NCI-H1048 (cell line): ENCODE measurements around the gene PPP1R12C.
"Not testable (repeated sequence)": the region's sequence is repeated elsewhere in the genome, so short reads cannot be mapped to it uniquely, and the experiment has no call there.

Experiments
- DNase-seq: peaks from one replicate; lab custom pipeline; 2025; lab: John Stamatoyannopoulos, UW

PPP1R12C gene

GRCh38 chr19:55112246-55112776, 5.1 kb downstream of the PPP1R12C start:
- no peak for DNase-seq

- DNase-seq, result no peak
Observed at GRCh38 chr19:55111238-55111831, 6.1 kb downstream of the PPP1R12C start.

DNA sequence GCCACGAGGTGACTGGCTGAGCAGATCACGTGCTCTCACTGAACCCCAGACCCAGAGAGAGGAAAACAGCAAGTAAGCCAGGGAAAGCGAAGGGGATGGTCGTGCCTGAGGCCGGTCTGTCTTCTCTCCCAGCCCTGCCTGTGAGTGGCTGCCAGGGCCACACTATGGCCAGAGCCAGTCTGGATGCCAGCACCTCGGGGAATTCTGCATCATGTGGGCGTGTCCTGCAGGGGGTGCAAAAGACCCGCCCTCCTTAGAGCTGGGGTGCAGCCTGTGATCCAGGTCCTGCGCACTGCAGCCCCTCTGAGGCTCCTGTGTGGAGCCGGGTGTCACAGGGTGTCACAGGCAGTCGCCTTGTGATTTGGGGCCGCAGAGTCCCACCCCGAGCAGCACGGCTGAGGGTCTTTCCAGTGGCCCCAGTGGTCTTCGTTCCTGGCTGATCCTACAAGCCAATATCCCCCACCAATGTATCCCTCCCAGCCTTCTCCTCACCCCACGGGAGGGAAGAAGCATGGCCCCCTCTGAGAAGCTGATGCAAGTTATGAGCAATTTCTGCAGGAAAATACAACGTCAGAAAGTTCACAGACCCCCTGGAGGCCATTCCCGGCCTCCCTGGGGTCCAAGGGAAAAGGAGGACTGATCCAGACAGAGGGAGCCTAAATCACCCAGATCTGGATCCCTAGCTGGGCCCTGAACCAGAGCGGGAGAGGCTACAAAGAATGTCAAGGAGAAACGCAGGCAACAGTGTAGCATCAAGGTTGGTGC, 7.7 kb downstream of the PPP1R12C start:
- no peak for DNase-seq

DNA sequence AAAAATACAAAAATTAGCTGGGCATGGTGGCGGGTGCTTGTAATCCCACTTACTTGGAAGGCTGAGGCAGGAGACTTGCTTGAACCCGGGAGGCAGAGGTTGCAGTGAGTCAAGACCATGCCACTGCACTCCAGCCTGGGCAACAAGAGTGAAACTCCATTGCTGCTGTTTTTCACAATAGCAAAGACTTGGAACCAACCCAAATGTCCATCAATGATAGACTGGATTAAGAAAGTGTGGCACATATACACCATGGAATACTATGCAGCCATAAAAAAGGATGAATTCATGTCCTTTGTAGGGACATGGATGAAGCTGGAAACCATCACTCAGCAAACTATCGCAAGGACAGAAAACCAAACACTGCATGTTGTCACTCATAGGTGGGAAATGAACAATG, 10.2 kb downstream of the PPP1R12C start:
- not testable (repeated sequence) for DNase-seq

- no peak for DNase-seq
Observed at GRCh38 chr19:55106591-55106990, 10.8 kb downstream of the PPP1R12C start.

DNA sequence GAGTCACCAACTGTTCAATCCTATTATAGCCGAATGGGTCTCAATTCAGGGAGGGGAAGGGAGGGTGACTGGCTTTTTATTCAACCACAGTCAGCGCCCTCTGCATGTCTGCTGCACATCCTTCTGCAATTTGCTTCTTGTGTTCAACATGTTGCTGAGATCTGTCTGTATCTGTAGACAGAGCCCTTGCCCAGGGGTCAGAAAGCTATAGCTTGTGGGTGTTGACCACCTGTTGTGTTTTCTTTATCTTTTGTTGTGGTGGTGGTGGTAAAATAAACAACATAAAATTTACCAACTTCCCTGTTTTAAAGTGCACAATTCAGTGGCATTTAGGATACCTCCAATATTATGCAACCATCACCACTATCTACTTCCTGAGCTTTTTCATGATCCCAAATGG, 12.2 kb downstream of the PPP1R12C start:
- DNase-seq, result no peak

- DNase-seq, result no peak
Observed at GRCh38 chr19:55103190-55103589, 14.2 kb downstream of the PPP1R12C start.

DNA sequence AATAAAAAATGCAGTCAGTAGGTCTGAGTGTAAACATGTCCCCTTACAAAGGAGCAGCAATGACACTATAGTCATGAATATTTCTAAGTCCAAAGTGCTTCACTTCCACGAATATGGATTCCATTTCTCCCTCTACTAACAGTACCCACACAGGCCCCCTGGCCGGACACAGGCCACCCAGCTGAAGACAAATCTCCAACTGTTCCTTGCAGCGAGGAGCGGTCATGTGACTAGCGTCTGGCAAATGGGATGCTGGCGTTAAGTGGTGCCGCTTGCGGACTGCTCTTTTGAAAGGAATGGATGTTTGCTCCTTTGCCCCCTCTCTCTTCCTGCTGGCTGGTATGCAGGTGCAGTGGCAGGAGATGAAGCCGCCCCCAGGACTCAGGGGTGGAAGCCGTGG, 16.2 kb downstream of the PPP1R12C start:
- no peak for DNase-seq

DNA sequence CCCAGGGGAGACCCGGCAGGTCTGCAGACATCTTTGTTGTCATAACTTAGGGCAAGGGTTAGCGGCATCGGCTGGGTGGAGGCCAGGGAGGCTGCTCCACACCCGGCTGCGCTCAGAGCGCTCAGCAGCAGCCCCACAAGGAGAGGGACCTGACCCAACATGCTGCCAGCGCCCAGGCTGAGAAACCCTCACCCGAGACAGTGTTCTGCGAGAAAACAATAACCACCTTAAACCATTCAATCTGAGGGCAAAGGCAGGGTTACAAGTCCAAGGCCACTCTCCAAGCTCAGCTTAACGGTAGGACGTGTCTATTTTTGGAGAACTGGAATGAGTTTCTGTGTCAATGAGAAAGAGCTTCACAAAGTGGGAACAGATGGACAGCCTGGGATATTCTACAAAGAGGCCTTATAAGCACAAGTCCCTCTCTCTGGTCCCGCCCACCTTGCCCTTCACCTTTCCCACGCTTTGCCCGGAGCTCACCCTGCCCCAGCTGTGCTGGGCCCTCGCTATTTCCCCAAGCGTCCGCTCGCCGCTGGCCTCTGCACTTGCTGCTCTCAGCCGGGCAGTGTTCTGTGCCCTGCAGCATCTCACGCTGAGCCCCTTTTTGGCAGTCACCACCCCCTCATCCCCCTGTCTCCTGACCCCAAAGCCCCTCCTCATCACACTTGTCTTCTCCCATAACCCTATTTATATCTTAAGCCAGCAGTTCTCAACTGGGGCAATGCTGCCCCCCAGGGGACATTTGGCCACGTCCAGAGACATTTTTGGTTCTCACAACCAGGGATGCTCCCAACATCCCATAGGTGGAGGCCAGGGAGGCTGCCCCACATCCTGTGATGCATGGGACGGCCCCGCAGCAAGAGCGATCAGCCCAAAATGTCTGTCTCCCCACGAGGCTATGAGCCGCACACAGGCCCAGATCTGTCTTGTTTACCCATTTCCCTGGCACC, 17.6 kb downstream of the PPP1R12C start:
- DNase-seq, result no peak

- no peak for DNase-seq
Observed at GRCh38 chr19:55098716-55099556, 18.5 kb downstream of the PPP1R12C start.

GRCh38 chr19:55097864-55098715, 19.3 kb downstream of the PPP1R12C start:
- DNase-seq, result no peak

- no peak for DNase-seq
Observed at GRCh38 chr19:55096061-55096701, 21.3 kb downstream of the PPP1R12C start.

- no peak for DNase-seq
Observed at GRCh38 chr19:55095260-55096060, 22.0 kb downstream of the PPP1R12C start.

GRCh38 chr19:55094456-55095259, 22.8 kb downstream of the PPP1R12C start:
- DNase-seq, result no peak

DNA sequence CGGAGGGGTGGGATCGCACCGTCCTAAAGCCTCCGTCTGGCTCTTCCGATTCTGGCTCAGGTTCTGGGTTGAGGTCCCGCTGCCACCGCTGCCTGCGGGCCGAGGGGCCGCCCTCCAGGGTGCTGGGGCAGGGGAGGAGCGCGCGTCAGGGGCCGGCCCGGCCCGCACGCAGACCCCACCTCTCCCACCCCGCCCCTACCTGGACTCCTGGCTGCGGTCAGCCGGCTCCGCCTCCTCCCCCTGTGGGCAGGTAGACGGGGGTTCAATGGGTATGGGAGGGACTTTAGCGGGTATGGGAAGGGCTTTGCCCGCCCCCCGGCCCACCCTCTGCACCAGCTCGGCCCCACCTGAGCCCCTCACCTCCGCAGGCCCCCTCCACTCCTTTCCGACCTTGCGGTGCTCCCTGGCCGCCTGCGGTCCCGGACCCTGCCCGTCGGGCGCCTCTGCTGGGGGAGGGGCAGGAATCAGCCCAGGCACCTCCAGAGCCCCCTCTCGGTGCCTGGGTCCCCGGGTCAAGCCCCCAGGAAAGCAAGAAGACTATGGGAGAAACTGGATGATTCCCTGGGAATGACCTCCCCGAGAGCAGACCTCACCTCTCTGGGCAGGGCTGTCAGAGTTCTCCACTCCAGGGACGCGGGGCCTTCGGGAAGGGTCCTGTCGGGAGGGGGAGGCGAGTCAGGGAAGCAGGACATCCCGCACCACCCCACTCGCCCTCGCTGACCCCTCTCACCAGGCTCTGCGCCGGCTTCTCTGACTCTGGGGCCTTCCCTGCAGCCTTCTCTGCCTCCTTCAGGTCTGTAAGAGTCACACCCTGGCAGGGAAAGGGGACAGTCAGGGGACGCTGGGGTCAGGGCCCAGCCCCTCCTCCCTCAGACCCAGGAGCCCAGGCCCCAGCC, 24.8 kb downstream of the PPP1R12C start:
- DNase-seq, result no peak

DNA sequence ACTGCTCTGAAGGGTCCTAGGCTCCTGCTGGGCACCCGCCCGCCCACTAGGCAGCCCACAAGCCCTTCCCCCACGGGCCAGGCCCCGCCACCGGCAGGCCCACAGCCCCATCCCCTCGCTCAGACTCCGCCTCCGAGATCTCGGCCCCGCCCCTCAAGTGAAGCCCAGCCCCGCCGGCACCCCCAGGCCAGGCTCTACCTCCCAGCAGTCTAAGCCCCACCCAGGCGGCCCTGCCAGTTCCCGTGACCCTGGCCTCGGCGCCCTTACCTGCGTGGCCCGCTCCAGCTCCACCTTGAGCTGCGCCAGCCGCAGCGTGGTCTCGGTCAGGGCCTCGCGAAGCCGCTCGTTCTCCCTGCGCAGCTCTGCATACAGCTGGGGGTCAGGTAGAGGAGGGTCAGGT, 25.5 kb downstream of the PPP1R12C start:
- no peak for DNase-seq
